ENCODE results near the gene PRPS1.
A peak's percentile ranks its signal among the peaks of the same experiment; 100 is the strongest.

DNA sequence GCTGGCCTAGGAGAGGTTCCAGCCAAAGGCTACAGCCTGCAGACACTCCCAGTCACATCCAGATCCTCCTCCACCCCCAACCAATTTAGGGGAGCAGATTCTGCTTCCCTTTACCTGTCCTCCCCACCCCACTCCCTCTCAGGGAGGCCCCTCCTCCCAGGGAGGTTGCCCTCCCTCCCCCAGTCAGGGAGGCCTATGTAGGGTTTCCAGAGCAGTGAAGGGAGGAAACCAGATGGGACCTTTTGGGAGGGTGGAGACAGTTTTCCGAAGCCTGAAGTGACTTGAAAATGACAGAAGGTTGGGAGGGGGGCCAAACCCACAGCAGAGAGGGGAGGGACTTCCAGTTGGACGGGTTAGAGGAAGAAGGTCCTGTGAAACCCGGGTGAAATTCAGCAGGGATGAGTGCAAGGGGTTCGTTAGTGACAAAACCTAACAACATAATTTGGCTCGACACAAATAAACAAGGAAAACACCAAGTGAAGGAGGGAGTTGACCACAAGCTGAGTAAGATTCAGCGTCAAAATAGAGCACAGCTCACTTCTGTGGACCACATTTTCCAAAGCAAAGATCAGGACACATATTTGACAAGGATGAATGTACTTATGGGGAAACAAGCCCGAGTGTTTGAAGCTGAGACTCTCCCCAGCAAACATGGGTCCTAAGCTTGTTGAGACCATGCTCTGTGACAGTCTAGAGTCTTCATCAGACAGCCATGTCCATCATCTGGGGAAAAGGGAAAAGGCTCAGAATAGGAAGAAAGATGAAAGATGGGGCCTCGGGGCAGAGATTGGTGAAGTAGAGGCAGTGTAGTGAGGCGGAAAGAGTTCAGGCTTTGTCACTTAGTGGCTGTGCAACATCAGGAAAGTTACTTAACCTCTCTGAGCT lies 46.4 kb downstream of the PRPS1 start:
- TF ChIP-seq, protein P1, sequence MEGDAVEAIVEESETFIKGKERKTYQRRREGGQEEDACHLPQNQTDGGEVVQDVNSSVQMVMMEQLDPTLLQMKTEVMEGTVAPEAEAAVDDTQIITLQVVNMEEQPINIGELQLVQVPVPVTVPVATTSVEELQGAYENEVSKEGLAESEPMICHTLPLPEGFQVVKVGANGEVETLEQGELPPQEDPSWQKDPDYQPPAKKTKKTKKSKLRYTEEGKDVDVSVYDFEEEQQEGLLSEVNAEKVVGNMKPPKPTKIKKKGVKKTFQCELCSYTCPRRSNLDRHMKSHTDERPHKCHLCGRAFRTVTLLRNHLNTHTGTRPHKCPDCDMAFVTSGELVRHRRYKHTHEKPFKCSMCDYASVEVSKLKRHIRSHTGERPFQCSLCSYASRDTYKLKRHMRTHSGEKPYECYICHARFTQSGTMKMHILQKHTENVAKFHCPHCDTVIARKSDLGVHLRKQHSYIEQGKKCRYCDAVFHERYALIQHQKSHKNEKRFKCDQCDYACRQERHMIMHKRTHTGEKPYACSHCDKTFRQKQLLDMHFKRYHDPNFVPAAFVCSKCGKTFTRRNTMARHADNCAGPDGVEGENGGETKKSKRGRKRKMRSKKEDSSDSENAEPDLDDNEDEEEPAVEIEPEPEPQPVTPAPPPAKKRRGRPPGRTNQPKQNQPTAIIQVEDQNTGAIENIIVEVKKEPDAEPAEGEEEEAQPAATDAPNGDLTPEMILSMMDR (IDR thresholded peaks at IDR 0.05; ENCODE audit: insufficient read depth, low read length): no peak
- TF ChIP-seq GABPA (IDR thresholded peaks at IDR 0.05; ENCODE audit: low read depth) (no peak), POLR2AphosphoS5 (IDR thresholded peaks at IDR 0.05; ENCODE audit: low read depth) (peak; percentile 21; the same call in 1 of the 2 replicates), SPI1 (IDR thresholded peaks at IDR 0.05; ENCODE audit: borderline replicate concordance, low read depth) (no peak)
- TF ChIP-seq, protein P2, sequence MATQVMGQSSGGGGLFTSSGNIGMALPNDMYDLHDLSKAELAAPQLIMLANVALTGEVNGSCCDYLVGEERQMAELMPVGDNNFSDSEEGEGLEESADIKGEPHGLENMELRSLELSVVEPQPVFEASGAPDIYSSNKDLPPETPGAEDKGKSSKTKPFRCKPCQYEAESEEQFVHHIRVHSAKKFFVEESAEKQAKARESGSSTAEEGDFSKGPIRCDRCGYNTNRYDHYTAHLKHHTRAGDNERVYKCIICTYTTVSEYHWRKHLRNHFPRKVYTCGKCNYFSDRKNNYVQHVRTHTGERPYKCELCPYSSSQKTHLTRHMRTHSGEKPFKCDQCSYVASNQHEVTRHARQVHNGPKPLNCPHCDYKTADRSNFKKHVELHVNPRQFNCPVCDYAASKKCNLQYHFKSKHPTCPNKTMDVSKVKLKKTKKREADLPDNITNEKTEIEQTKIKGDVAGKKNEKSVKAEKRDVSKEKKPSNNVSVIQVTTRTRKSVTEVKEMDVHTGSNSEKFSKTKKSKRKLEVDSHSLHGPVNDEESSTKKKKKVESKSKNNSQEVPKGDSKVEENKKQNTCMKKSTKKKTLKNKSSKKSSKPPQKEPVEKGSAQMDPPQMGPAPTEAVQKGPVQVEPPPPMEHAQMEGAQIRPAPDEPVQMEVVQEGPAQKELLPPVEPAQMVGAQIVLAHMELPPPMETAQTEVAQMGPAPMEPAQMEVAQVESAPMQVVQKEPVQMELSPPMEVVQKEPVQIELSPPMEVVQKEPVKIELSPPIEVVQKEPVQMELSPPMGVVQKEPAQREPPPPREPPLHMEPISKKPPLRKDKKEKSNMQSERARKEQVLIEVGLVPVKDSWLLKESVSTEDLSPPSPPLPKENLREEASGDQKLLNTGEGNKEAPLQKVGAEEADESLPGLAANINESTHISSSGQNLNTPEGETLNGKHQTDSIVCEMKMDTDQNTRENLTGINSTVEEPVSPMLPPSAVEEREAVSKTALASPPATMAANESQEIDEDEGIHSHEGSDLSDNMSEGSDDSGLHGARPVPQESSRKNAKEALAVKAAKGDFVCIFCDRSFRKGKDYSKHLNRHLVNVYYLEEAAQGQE (IDR thresholded peaks at IDR 0.05; ENCODE audit: insufficient replicate concordance, low read depth): no peak

Data from HL-60 (cell line).